Lower leg skin (tissue), 3 donors: ENCODE measurements around the gene HS3ST6.

Experiments used
- CTCF ChIP-seq, 3 donors: fragments of 450-650 bp; IDR thresholded peaks; one replicate each; pipeline ENCODE4 v1.5.1; 2016; ENCODE audit warnings: antibody characterized with exemption in 3 of 3, mild to moderate bottlenecking in 3 of 3, moderate library complexity in 2 of 3
- POLR2A ChIP-seq, 2 donors: fragments of 450-650 bp; IDR thresholded peaks; one replicate each; pipeline ENCODE4 v1.6.1; 2016 to 2017; ENCODE audit warnings: antibody characterized with exemption in 2 of 2, mild to moderate bottlenecking in 1 of 2, moderate library complexity in 1 of 2

DNA sequence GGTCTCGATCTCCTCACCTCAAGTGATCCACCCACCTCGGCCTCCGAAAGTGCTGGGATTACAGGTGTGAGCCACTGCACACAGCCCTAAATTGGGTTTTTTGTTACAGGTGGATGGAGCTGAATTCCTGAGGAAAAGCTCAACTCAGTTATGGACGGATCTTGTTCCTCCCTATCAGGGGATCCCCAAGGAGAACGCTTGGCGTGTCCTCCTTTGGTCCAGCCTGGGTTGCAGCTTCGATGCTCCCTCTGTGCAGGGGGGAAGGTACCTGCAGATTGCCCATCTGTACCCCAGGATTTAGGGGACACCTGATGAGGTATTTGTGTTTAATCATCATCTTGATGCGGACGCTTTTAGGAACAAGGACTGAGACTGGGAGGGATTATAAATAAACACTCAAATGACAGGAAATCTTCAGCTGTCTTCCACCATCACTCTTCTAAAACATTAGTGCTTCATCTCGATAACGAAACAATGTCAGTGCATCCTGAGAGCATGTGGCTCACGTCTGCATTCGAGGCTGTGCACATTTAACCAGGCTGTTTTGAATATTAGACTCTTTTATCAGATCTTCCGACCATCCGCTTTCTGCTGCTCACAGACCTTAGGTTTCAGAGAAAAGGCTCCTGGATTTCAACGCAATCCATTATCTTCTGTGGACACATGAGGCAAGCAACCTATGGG, 28.0 kb downstream of the HS3ST6 start:
- TF ChIP-seq CTCF (IDR thresholded peaks at IDR 0.05) = no peak
- no peak for TF ChIP-seq POLR2A (IDR thresholded peaks at IDR 0.05)
